Nephron progenitor cell (in vitro differentiated cells): ENCODE results near the gene TOR1AIP2.

ENCODE experiments used
- DNase-seq: peaks from one replicate; pipeline ENCODE4 v3.0.0; 2021
- H3K27ac Mint-ChIP-seq: 2 replicates; pipeline ENCODE4 v1.8.0; 2021; ENCODE audit warnings: mild to moderate bottlenecking, moderate library complexity, mixed read lengths
- H3K27me3 Mint-ChIP-seq: 2 replicates; pipeline ENCODE4 v1.8.0; 2021; ENCODE audit warnings: mild to moderate bottlenecking, low read depth, mixed read lengths; ENCODE audit not compliant: poor library complexity
- H3K36me3 Mint-ChIP-seq: 2 replicates; pipeline ENCODE4 v1.8.0; 2021; ENCODE audit warnings: low read depth, mixed read lengths
- H3K4me1 Mint-ChIP-seq: 2 replicates; pipeline ENCODE4 v1.8.0; 2021; ENCODE audit warnings: mixed read lengths
- H3K4me3 Mint-ChIP-seq: 2 replicates; pipeline ENCODE4 v1.8.0; 2021; ENCODE audit warnings: mild to moderate bottlenecking, moderate library complexity, mixed read lengths
- H3K9me3 Mint-ChIP-seq: 2 replicates; pipeline ENCODE4 v1.8.0; 2021; ENCODE audit warnings: mild to moderate bottlenecking, moderate library complexity, mixed read lengths
- TF ChIP-seq, protein P1 (sequence below): fragments of 200-600 bp; sonication (generic); IDR thresholded peaks from 2 replicates; pipeline ENCODE4 v1.5.0; 2021; ENCODE audit warnings: antibody characterized with exemption

Gene TOR1AIP2

DNA sequence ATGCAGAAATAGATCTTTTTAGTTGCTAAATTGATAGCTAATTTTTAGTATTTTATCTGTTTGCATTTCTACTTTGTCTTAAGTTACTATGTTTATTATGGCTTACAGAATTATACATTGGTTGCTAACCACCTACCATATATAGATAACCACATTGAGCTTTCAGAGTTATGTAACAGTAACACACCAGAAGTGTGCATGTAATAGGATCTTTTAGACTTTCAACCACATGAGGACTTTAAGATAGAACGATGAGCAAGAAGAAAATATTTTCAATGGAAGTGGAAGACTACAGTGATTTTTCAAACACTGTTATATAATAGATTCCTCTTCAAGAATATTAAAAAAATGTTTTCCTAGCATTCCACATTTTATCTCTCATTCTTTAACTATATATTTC is 33.3 kb upstream of the TOR1AIP2 start:
- no peak for DNase-seq
- H3K27ac Mint-ChIP-seq, result no peak overlapping the region
- TF ChIP-seq, protein P1, sequence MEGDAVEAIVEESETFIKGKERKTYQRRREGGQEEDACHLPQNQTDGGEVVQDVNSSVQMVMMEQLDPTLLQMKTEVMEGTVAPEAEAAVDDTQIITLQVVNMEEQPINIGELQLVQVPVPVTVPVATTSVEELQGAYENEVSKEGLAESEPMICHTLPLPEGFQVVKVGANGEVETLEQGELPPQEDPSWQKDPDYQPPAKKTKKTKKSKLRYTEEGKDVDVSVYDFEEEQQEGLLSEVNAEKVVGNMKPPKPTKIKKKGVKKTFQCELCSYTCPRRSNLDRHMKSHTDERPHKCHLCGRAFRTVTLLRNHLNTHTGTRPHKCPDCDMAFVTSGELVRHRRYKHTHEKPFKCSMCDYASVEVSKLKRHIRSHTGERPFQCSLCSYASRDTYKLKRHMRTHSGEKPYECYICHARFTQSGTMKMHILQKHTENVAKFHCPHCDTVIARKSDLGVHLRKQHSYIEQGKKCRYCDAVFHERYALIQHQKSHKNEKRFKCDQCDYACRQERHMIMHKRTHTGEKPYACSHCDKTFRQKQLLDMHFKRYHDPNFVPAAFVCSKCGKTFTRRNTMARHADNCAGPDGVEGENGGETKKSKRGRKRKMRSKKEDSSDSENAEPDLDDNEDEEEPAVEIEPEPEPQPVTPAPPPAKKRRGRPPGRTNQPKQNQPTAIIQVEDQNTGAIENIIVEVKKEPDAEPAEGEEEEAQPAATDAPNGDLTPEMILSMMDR, result no peak
- H3K36me3 Mint-ChIP-seq, result peaks cover 53% of the 10 kb centered on the region
- H3K4me1 Mint-ChIP-seq, result no peaks in the 10 kb centered on the region
- no peaks in the 10 kb centered on the region for H3K27me3 Mint-ChIP-seq
- peaks cover 4% of the 10 kb centered on the region for H3K9me3 Mint-ChIP-seq
- no peak overlapping the region for H3K4me3 Mint-ChIP-seq

DNA sequence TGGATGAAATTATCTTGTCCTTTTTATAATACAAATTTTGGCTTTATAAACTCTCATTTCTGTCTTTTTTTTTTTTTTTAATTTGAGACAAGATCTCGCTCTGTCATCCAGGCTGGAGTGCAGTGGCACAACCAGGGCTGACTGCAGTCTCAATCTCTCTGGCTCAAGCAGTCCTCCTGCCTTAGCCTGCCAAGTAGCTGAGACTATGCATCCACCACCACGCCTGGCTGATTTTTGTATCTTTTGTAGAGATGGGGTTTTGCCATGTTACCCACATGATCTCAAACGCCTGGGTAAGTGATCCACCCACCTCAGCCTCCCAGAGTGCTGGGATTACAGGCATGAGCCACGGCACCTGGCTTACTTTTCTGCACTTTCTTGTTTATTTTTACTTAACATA is 12.0 kb upstream of the TOR1AIP2 start:
- TF ChIP-seq, protein P1, result no peak
- Mint-ChIP-seq H3K9me3 (no peaks in the 10 kb centered on the region), H3K27ac (no peak overlapping the region), H3K36me3 (peaks cover 20% of the 10 kb centered on the region), H3K27me3 (no peaks in the 10 kb centered on the region), H3K4me3 (no peak overlapping the region), H3K4me1 (peaks cover 6% of the 10 kb centered on the region)
- no peak for DNase-seq

DNA sequence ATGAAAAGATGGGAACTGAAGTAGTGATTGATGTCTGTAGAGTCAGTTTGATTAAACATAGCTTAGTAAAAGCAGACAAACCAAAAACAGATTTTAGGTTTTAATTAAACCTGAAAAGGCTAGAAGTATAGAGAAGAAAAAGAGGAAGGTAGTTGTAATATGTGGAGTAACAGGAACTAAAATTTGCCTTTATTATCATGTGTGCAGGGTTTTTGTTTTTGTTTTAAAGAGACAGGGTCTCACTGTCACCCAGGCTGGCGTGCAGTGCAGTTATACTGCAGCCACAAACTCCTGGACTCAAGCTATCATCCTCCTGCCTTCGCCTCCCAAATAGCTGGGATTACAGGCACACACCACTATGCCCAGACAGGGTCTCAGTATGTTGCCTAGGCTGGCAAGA is 10.5 kb upstream of the TOR1AIP2 start:
- Mint-ChIP-seq H3K27me3 (no peaks in the 10 kb centered on the region), H3K9me3 (no peaks in the 10 kb centered on the region), H3K4me3 (no peak overlapping the region), H3K4me1 (peaks cover 19% of the 10 kb centered on the region), H3K27ac (no peak overlapping the region), H3K36me3 (peaks cover 13% of the 10 kb centered on the region)
- no peak for DNase-seq
- TF ChIP-seq, protein P1, result no peak

GRCh38 chr1:179883745-179884138 is 6.1 kb upstream of the TOR1AIP2 start:
- peak overlapping the region; percentile 97 for H3K4me3 Mint-ChIP-seq
- peaks cover 37% of the 10 kb centered on the region for H3K4me1 Mint-ChIP-seq
- TF ChIP-seq, protein P1, result no peak
- peak overlapping the region; percentile 100 for H3K27ac Mint-ChIP-seq
- no peaks in the 10 kb centered on the region for H3K27me3 Mint-ChIP-seq
- peaks cover 3% of the 10 kb centered on the region for H3K36me3 Mint-ChIP-seq
- H3K9me3 Mint-ChIP-seq, result no peaks in the 10 kb centered on the region
- DNase-seq, result no peak

GRCh38 chr1:179883040-179883744 is 5.6 kb upstream of the TOR1AIP2 start:
- Mint-ChIP-seq H3K36me3 (peaks cover 3% of the 10 kb centered on the region), H3K27ac (peak overlapping the region; percentile 100), H3K27me3 (no peaks in the 10 kb centered on the region), H3K9me3 (no peaks in the 10 kb centered on the region), H3K4me1 (peaks cover 40% of the 10 kb centered on the region), H3K4me3 (peak overlapping the region; percentile 97)
- TF ChIP-seq, protein P1, result no peak
- DNase-seq, result no peak
